ENCODE data around the gene PHGDH. TPM values are rescaled to one million over a fixed set of nuclear protein-coding genes. Genes with fewer than 3 reads are reported as not detected.

The PHGDH gene
- total RNA-seq, 1 donor from 2014 or later: 12.8 TPM

DNA sequence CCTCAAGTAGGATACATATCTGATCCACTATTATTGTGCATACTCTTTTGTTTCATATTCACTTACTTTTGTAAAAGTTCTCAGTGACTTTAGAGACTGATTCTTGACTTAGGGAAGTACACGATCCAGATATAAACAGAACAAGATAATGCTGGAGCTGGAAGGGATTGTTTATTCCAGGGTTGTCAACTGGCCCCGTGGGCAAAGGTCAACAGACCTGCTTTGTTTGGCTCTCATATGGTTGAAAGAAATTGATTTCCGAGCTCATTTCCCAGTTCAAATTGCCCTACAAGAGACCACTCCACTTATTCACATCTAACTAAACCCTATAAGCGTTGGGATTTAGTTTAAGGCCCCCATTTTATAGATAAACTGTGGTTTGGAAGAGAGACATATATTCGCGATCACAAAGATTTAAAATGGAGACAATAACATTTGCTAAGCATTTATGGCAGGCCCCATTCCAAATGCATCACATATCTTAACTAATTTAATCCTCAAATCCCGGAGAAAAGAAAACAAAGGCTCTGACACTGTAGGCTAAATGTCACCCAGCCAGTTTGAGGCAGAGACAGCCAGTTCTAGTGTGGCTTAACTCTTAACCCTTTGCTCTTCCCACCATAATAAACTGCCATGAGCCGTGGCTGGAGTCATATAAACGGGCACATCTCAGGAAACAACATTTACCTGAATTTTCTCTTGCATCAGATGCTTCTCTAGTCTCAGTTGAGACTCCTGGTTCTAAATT, 78.9 kb downstream of the PHGDH start:
- DNase-seq (ENCODE audit: low spot score): no peak

DNA sequence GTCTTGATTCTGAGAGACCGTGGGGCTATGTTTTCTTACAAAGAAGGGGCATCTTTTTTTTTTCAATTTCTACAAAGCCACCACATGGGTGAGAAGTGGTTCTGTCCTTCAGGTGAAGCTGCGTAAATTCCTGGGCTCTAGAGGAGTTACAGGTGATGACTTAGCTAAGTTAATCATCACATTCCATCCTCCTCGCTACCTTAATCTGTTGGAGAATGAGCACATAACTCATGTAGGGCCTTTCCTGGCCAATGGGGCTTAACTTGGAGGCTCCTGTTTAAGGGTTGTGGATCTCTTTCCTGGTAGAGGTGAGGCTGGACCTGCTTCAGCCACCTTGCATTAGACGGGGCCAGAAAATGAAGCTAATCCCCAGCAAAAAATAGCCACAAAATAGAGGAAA, 79.6 kb downstream of the PHGDH start:
- DNase-seq (ENCODE audit: low spot score): no peak

Other genes starting within 250 kb of the PHGDH start
- not detected for gene HSD3B1, start 204.7 kb upstream of the PHGDH start, total RNA-seq
- gene ZNF697, start 63.7 kb upstream of the PHGDH start, total RNA-seq: 2.9 TPM
- 22.1 TPM for gene HMGCS2, start 57.0 kb downstream of the PHGDH start, total RNA-seq
- 0.49 TPM for gene REG4, start 99.5 kb downstream of the PHGDH start, total RNA-seq
- not detected for gene ADAM30, start 184.6 kb downstream of the PHGDH start, total RNA-seq